HG03097 (cell line): ENCODE measurements around the gene TMEM196.

ENCODE experiments used
- ATAC-seq: cut with Tn5 transposase; IDR thresholded peaks from one replicate; pipeline ENCODE4 v1.9.1; 2021; ENCODE audit not compliant: unreplicated experiment, low FRiP score

TMEM196 gene

GRCh38 chr7:19772841-19773760 lies at the start of gene TMEM196:
TMEM196 (minus strand) TSS chr7:19773617; CDS start chr7:19772696, 921 bp downstream.
- ATAC-seq = no peak

DNA sequence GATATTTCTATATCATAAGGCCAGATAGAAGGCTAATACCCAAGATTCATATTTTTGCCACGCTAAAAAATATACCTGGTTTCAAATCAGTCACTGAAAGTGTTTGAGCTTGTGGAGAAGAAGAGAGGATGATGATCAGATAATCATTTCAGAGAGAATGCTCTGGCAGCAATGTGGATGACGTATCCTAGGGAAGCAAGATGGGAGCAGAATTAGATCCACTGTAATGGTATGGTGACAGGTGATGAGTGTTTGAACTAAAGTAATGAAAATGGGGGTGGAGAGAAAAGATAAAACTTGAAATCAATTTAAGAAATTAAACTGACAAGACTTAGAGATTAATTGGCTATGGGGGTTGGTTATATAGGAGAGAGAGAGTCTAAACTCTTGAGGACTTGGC lies 42.7 kb upstream of the TMEM196 start:
- ATAC-seq = no peak

- ATAC-seq = no peak
Measured at GRCh38 chr7:19815546-19815945, 42.1 kb upstream of the TMEM196 start.

DNA sequence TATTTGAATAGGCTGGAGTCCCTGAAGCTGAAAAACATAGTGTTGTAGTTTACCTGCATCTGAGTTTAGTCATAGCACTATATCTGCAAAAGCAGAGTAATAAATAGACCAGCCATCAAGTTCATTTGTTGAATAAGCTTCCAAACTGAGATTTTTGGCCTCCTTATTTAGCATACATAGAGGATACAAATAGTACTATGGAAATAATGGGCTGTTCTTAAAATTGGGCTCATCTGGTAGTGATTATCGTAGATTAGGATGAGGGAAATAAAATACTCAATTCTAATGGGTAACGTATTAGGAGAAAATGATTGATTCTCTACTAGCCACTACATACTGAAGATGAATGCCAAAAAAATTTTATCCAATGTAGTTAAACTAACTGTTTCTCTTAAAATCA lies 41.4 kb upstream of the TMEM196 start:
- ATAC-seq = no peak

DNA sequence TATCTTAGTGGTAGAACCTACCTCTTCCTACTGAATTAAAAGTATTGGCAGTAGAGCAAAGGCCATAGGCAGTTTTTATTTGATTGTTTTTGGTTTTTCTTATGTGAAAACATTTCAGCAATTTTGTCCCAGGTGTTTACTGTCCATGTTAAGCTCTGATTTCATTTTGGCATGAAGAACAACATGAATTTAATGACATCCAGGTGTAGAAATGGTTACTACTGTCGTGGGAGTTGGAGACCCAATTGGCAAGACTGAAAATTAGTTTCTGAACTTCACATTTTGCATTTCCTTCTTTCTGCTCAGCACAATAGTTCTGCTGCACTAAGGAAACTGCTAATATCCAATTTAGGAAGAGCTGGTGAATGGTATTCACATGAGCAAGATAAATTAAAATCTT lies 38.0 kb upstream of the TMEM196 start:
- ATAC-seq = no peak

GRCh38 chr7:19798986-19799385 lies 25.6 kb upstream of the TMEM196 start:
- ATAC-seq = no peak

DNA sequence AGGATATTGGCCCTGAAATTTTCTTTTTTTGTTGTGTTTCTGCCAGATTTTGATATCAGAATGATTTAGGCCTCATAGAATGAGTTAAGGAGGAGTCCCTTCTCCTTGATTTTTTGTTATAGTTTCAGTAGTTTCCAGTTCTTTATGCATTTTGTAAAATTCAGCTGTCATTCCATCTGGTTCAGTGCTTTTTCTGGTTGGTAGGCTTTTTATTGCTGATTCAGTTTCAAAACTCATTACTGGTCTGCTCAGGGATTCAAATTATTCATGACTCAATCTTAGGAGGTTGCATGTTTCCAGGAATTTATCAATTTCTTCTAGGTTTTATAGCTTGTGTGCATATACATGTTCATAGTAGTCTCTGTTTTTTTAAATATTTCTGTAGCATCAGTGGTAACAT lies 10.1 kb upstream of the TMEM196 start:
- ATAC-seq = no peak

- ATAC-seq = no peak
Measured at GRCh38 chr7:19776981-19777380, 3.6 kb upstream of the TMEM196 start.

- no peak for ATAC-seq
Measured at GRCh38 chr7:19775578-19775977, 2.2 kb upstream of the TMEM196 start.

GRCh38 chr7:19772306-19772705 lies 1.1 kb downstream of the TMEM196 start:
- ATAC-seq = no peak

GRCh38 chr7:19762631-19763030 lies 10.8 kb downstream of the TMEM196 start:
- ATAC-seq = no peak

DNA sequence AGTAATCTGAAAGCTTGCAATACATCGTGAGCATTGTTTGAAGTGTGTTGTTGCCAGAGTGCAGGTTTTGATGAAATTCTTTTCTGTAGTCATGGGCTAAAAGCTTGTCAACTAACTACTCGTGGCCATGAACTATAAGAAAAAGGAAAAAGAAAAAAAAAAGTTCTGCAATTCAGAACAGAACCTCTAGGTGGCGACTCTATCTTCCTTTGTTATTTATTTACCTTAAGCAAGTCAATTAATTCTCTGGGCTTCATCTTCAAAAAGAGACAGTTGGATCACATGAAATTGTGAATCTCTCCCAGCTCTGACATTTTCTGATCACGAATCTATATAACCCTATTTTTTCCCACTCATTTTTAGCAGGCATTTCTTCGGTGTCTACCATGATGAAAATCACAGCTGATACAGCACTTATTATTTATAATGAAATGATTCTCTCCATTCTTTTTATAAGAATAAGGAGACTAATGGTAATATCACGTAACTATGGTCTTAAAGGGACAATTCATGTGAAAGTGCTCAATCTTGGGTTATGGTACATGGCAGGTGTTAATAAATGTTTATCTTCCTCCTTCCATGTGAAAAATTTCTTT lies 18.8 kb downstream of the TMEM196 start:
- ATAC-seq = no peak

GRCh38 chr7:19752020-19752419 lies 21.4 kb downstream of the TMEM196 start:
- no peak for ATAC-seq

DNA sequence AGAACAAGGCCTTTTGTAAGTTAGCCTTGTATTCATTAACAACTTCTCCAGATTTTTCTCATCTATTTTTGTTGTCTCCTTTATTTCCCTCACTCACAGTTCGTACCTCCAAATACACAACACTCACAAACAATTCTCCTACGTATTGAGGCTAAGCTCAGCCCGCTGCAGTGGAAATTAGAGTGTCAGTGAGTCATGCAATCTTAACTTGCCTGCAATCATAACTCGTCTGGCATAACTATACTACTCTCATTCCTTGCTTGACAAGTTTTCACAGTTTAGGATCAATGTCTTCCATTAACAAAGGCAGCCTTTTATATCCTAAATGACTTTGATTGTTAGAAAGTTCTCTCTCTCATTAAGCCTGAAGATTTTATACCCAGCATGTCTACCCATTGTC lies 23.8 kb downstream of the TMEM196 start:
- no peak for ATAC-seq

- ATAC-seq = no peak
Measured at GRCh38 chr7:19747740-19748339, 25.6 kb downstream of the TMEM196 start.

- no peak for ATAC-seq
Measured at GRCh38 chr7:19744075-19744474, 29.3 kb downstream of the TMEM196 start.

DNA sequence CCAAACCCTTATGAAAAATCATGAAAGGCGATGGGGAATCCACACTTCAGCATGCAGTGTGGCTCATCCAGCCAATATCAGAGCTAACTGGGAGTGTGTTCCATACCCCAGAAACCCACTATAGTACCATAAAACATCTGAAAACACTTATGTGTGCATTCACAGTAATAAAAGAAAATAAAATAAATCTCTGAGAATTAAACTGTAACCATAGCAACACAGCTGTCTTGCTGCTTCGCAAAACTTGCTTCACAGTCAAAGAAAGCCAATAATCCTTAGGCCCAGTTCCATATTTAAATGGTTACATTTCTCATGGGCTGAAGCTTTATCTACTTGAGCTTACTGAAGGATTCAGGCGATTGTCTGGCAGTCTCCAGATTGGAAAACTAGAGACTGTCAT lies 44.7 kb downstream of the TMEM196 start:
- no peak for ATAC-seq

GRCh38 chr7:19725770-19726169 lies 47.6 kb downstream of the TMEM196 start:
- no peak for ATAC-seq

DNA sequence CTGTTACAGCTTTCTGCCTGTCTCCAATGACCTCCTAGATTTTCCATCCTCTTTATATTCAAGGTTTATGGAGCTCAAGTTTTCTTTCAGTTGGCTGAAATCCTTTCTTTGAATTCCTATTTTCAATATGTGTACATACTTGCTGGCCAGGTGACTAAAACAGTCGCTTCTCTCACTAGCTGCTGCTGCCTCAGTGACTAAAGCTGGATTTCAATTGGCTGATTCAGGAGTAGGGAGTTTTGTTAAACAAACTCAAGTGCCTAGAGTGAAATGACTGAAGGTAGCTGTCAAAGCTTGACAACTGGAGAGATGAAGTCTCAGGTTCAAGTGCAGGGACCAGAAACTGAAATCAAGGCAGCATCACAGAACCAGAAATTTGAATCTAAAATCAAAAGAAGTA lies 57.9 kb downstream of the TMEM196 start:
- ATAC-seq = no peak

DNA sequence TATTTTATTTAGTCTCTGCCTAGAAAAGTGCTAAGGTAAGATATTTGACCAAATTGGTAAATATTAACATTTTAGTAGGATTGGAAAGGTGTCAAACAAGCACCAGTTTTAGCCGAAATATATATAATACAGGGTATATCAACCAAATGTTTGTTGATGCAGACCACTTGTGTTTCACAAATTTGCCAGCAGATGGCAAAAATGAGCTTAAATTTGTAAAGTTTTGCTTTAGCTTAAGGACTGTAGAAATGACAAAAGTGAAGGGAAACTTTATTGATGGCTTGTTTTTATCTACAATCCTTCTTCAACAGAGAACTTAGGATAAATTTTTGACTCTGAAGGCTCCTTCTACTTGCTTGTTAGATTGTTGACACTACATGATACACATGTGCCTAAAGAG lies 59.7 kb downstream of the TMEM196 start:
- ATAC-seq = no peak

- ATAC-seq = no peak
Measured at GRCh38 chr7:19709249-19709578, 64.2 kb downstream of the TMEM196 start.
